Keratinocyte (primary cell): ENCODE results near the gene PADI1. TPM values are rescaled to one million over a fixed set of nuclear protein-coding genes. Genes with fewer than 3 reads are reported as not detected.

Experiments
- DNase-seq: peaks from one replicate; pipeline ENCODE4 v3.0.0-alpha.2; 2011; ENCODE audit warnings: low read depth, missing footprints, low spot score
- FAIRE-seq: peaks from 2 replicates; lab custom pipeline; 2011; peaks lifted over from hg19 to GRCh38; lab: Jason Lieb, UNC
- H2AFZ ChIP-seq: 2 replicates; pipeline ENCODE4 v1.6.0; 2012; ENCODE audit warnings: low read length, control low read depth, inconsistent platforms; ENCODE audit not compliant: control insufficient read depth
- H3K27ac ChIP-seq: 2 replicates; pipeline ENCODE4 v1.5.1; 2011; ENCODE audit warnings: low read length; ENCODE audit not compliant: control insufficient read depth, insufficient read depth
- H3K27me3 ChIP-seq: 3 replicates; pipeline ENCODE4 v1.6.0; 2011; ENCODE audit warnings: low read length; ENCODE audit not compliant: control insufficient read depth, insufficient read depth; ENCODE audit errors: extremely low read depth
- H3K36me3 ChIP-seq, 2 experiments: 2 replicates in 1 of 2; 3 replicates in 1 of 2; pipeline ENCODE4 v1.5.1; 2011; ENCODE audit warnings: low read length in 2 of 2, mild to moderate bottlenecking in 1 of 2; ENCODE audit not compliant: control insufficient read depth in 2 of 2, insufficient read depth in 2 of 2; ENCODE audit errors: extremely low read depth in 1 of 2
- H3K4me1 ChIP-seq: 3 replicates; pipeline ENCODE4 v1.5.1; 2011; ENCODE audit warnings: low read length; ENCODE audit not compliant: control insufficient read depth, insufficient read depth; ENCODE audit errors: extremely low read depth
- H3K4me2 ChIP-seq: 3 replicates; pipeline ENCODE4 v1.6.0; 2011; ENCODE audit warnings: low read depth, low read length; ENCODE audit not compliant: control insufficient read depth, insufficient read depth; ENCODE audit errors: extremely low read depth
- H3K4me3 ChIP-seq, 3 experiments: fragments of 200-600 bp in 1 of 3; sonication (generic) in 1 of 3; 2 replicates in 2 of 3; 3 replicates in 1 of 3; pipeline ENCODE4 v1.5.1; 2011 to 2016; ENCODE audit warnings: low read length in 3 of 3, mild to moderate bottlenecking in 3 of 3, control low read depth in 2 of 3, inconsistent platforms in 1 of 3, low read depth in 1 of 3, mixed read lengths in 1 of 3, mixed run types in 1 of 3, moderate library complexity in 1 of 3; ENCODE audit not compliant: control insufficient read depth in 2 of 3, insufficient read depth in 2 of 3; ENCODE audit errors: extremely low read depth in 1 of 3
- H3K79me2 ChIP-seq: 2 replicates; pipeline ENCODE4 v1.6.0; 2012; ENCODE audit warnings: low read length; ENCODE audit not compliant: control insufficient read depth, insufficient read depth
- H3K9ac ChIP-seq: 3 replicates; pipeline ENCODE4 v1.6.0; 2011; ENCODE audit warnings: low read length; ENCODE audit not compliant: control insufficient read depth, insufficient read depth; ENCODE audit errors: extremely low read depth
- H3K9me1 ChIP-seq: 3 replicates; pipeline ENCODE4 v1.6.0; 2011; ENCODE audit warnings: low read length; ENCODE audit not compliant: control insufficient read depth, insufficient read depth; ENCODE audit errors: extremely low read depth
- H3K9me3 ChIP-seq: 2 replicates; pipeline ENCODE4 v1.5.1; 2012; ENCODE audit warnings: low read depth, low read length; ENCODE audit not compliant: control insufficient read depth
- H4K20me1 ChIP-seq: 3 replicates; pipeline ENCODE4 v1.6.0; 2011; ENCODE audit warnings: low read length; ENCODE audit not compliant: control insufficient read depth, insufficient read depth; ENCODE audit errors: extremely low read depth
- EZH2 ChIP-seq: IDR thresholded peaks from one replicate; pipeline ENCODE4 v1.6.1; 2012; ENCODE audit warnings: inconsistent platforms, mild to moderate bottlenecking, low read length, moderate library complexity
- dilution Hi-C: fragments of 300-500 bp; cut with MboI; formaldehyde crosslinking; loops from one replicate; pipeline ENCODE4 v1.7.0; 2020; ENCODE audit warnings: low sequenced_read_pairs; ENCODE audit not compliant: extremely low pct_ligation_motif_present
- polyA plus RNA-seq, 5 experiments: library from polyadenylated mRNA; depleted of rRNA in 3 of 5; stranded (reverse) in 3 of 5; stranded (forward) in 1 of 5; unstranded in 1 of 5; fragments of >200 nt; gene quantifications; 1 replicate in 1 of 5; 2 replicates in 3 of 5; 3 replicates in 1 of 5; pipeline versions ENCODE4 v1.2.1 to v1.2.3, GENCODE V29; 2011 to 2012; ENCODE audit warnings: missing spikeins in 2 of 5, low read depth in 1 of 5, low replicate concordance in 1 of 5
- TF ChIP-seq, protein P1 (sequence below), 3 experiments: IDR thresholded peaks in 1 of 3; conservative IDR thresholded peaks in 1 of 3; optimal IDR thresholded peaks in 1 of 3; 2 replicates in 2 of 3; 3 replicates in 1 of 3; pipeline versions ENCODE3 to v1.5.1; 2011; ENCODE audit warnings: low read length in 3 of 3, mild to moderate bottlenecking in 3 of 3, moderate library complexity in 2 of 3, control low read depth in 1 of 3, inconsistent platforms in 1 of 3; ENCODE audit not compliant: insufficient read depth in 2 of 3; ENCODE audit errors: extremely low read depth in 1 of 3

Gene PADI1
- polyA plus RNA-seq, 1 donor (not counting 4 experiments of a cell fraction or from before 2014, with no cell fraction given), result 0.96 TPM

GRCh38 chr1:17245816-17246325 is 40.9 kb downstream of the PADI1 start:
- dilution Hi-C loops, result no loop called here
- Histone ChIP-seq H3K4me2 (no peak overlapping the region), H3K4me3 (no peak overlapping the region), H3K9me1 (no peaks in the 10 kb centered on the region), H3K79me2 (no peaks in the 10 kb centered on the region), H4K20me1 (no peaks in the 10 kb centered on the region), H3K4me1 (peaks cover 42% of the 10 kb centered on the region), H3K9ac (no peak overlapping the region), H3K27me3 (no peaks in the 10 kb centered on the region), H3K9me3 (no peaks in the 10 kb centered on the region), H3K27ac (no peak overlapping the region), H2AFZ (no peak overlapping the region), H3K36me3 (no peaks in the 10 kb centered on the region)
- DNase-seq, result no peak
- TF ChIP-seq EZH2, result no peak
- TF ChIP-seq, protein P1, sequence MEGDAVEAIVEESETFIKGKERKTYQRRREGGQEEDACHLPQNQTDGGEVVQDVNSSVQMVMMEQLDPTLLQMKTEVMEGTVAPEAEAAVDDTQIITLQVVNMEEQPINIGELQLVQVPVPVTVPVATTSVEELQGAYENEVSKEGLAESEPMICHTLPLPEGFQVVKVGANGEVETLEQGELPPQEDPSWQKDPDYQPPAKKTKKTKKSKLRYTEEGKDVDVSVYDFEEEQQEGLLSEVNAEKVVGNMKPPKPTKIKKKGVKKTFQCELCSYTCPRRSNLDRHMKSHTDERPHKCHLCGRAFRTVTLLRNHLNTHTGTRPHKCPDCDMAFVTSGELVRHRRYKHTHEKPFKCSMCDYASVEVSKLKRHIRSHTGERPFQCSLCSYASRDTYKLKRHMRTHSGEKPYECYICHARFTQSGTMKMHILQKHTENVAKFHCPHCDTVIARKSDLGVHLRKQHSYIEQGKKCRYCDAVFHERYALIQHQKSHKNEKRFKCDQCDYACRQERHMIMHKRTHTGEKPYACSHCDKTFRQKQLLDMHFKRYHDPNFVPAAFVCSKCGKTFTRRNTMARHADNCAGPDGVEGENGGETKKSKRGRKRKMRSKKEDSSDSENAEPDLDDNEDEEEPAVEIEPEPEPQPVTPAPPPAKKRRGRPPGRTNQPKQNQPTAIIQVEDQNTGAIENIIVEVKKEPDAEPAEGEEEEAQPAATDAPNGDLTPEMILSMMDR (optimal IDR thresholded peaks at IDR 0.05 in 1 of 3, IDR thresholded peaks at IDR 0.05 in 1 of 3, conservative IDR thresholded peaks at IDR 0.05 in 1 of 3; ENCODE audit: extremely low read depth in 1 of 3, insufficient read depth in 2 of 3, low read length in 3 of 3), result no peak
- FAIRE-seq, result no peak

GRCh38 chr1:17246971-17247370 is 42.0 kb downstream of the PADI1 start:
- dilution Hi-C loops, result no loop called here
- H3K9me3 ChIP-seq, result no peaks in the 10 kb centered on the region
- H3K9ac ChIP-seq, result no peak overlapping the region
- TF ChIP-seq, protein P1 (optimal IDR thresholded peaks at IDR 0.05 in 1 of 3, IDR thresholded peaks at IDR 0.05 in 1 of 3, conservative IDR thresholded peaks at IDR 0.05 in 1 of 3; ENCODE audit: extremely low read depth in 1 of 3, insufficient read depth in 2 of 3, low read length in 3 of 3), result no peak
- no peak for TF ChIP-seq EZH2
- no peak overlapping the region for H3K4me3 ChIP-seq
- no peaks in the 10 kb centered on the region for H3K27me3 ChIP-seq
- H3K4me2 ChIP-seq, result no peak overlapping the region
- H3K9me1 ChIP-seq, result no peaks in the 10 kb centered on the region
- peaks cover 53% of the 10 kb centered on the region for H3K4me1 ChIP-seq
- no peaks in the 10 kb centered on the region for H3K79me2 ChIP-seq
- no peak overlapping the region for H2AFZ ChIP-seq
- FAIRE-seq (peak; percentile 43), DNase-seq (no peak)
- H4K20me1 ChIP-seq, result no peaks in the 10 kb centered on the region
- H3K27ac ChIP-seq, result no peak overlapping the region
- H3K36me3 ChIP-seq, result no peaks in the 10 kb centered on the region
